ENCODE data around the gene NBPF3.
"Not testable (repeated sequence)": the region's sequence is repeated elsewhere in the genome, so short reads cannot be mapped to it uniquely, and the experiment has no call there.

NBPF3 gene

DNA sequence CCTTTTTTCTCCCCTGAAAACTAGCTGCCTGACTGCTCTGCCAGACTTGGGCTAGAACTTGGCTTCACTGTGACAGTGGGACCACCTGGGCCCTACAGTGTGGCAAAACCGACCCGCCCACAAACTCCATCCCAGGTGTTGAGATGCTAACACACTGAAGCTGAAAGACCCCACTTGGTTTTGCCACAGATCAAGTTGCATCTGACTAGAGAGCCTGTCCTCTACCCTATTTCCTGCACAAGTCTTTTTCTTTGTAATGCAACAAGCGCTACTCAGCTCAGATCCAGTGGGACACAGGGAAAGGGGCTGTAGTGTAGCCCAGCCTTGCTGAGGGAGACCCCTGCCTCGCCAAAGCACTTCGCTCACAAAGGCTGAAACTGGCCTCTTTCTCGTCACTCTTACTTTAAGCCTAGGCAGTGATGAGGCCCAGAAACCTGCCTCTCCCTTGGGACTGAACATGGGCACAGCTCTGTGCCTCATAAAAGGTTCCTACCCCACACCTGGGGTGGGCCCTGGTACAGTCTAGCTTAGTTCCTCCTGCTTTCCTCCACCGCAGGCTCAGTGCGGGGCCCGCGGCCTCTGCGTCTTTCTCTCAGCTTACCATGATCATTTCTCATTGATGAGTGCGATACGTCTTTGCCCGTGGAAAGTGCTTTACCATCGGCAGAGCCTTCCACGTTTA is 79.0 kb downstream of the NBPF3 start:
- DNase-seq (ENCODE audit: low spot score) = no peak

- DNase-seq (ENCODE audit: low spot score) = not testable (repeated sequence)
Measured at GRCh38 chr1:21519486-21520070, 79.6 kb downstream of the NBPF3 start.

GRCh38 chr1:21520899-21521716 is 81.2 kb downstream of the NBPF3 start:
- no peak for DNase-seq (ENCODE audit: low spot score)

GRCh38 chr1:21521717-21522060 is 81.8 kb downstream of the NBPF3 start:
- DNase-seq (ENCODE audit: low spot score) = no peak

DNA sequence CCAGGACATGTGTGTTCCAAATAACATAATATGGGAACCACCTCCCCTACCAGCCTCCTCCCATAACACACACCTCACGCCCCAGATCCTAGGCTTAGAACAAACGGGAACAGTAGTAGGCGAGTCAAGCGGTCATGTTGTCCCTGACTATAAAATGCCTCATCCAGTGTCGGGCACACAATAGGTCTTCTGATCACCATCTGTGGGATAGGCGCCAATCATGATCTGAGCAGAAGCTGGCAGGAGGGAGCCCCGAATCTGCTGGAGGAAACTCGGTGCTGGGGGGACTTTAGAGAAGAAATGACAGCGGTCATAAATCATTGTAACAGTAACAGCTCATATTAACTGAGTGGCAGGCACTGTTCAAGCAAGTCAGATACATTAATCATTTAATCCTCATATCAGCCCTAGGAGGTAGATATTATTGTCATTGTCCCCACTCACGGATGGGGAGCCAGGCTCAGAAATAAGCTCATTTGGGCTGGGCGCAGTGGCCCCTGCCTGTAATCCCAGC is 82.6 kb downstream of the NBPF3 start:
- no peak for DNase-seq (ENCODE audit: low spot score)

- no peak for DNase-seq (ENCODE audit: low spot score)
Measured at GRCh38 chr1:21523297-21523813, 83.4 kb downstream of the NBPF3 start.

- DNase-seq (ENCODE audit: low spot score) = no peak
Measured at GRCh38 chr1:21524220-21524619, 84.3 kb downstream of the NBPF3 start.

- DNase-seq (ENCODE audit: low spot score) = no peak
Measured at GRCh38 chr1:21524686-21525339, 84.9 kb downstream of the NBPF3 start.

DNA sequence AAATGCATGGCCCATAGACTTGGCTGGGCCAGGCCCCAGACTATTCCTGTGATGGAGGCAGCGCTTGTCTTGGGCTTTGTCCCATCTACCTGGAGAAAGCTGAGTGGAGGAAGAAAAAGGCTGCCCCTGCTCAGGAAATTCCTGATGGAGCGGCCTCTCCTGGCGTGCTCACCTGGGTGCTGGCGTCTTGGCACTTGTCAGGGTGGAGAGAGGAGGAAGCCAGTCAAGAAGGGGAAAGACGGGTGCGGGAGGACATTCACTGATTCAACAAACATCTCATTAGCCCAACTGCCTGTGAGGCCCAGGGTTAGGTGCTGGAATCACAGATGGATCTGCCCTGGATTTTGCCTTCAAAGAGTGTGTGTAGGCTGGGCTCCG is 85.4 kb downstream of the NBPF3 start:
- no peak for DNase-seq (ENCODE audit: low spot score)

GRCh38 chr1:21526441-21526840 is 86.5 kb downstream of the NBPF3 start:
- no peak for DNase-seq (ENCODE audit: low spot score)

- DNase-seq (ENCODE audit: low spot score) = no peak
Measured at GRCh38 chr1:21530368-21531016, 90.6 kb downstream of the NBPF3 start.

DNA sequence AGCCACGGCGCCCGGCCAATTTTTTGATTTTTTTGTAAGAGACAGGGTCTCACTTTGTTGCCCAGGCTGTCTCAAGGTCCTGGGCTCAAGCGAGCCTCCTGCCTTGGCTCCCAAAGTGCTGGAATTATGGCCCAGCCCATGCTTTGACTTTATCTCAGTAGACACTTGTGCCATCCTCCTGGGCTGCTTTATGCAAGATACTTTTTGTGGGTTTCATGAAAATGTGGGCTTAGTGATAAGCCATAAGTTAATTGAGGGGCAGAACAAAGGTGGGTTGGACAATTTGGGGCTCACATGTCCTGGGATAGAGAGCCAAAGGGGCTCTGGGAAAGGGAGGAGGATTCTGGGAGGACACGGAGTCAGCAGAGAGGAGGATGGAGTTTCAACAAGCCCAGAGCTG is 91.3 kb downstream of the NBPF3 start:
- no peak for DNase-seq (ENCODE audit: low spot score)

DNA sequence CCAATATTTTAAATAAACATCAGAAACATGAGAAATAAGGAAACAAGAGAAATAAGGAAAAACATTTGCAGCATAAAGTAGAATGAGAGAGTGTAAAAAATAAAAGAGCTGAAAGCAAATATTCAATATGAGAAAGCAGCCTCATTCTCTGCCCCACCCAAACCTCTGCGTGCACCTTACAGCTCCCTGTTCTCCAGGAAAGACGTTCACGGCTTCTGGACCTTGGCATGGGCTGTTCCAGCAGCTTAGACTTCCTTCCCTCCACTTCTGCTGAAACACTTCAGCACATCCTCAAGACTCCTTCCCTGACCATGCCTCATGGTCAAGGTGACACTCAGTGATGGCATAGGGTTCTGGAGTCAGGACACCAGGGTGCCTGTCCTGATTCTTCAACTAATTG is 92.6 kb downstream of the NBPF3 start:
- no peak for DNase-seq (ENCODE audit: low spot score)

DNA sequence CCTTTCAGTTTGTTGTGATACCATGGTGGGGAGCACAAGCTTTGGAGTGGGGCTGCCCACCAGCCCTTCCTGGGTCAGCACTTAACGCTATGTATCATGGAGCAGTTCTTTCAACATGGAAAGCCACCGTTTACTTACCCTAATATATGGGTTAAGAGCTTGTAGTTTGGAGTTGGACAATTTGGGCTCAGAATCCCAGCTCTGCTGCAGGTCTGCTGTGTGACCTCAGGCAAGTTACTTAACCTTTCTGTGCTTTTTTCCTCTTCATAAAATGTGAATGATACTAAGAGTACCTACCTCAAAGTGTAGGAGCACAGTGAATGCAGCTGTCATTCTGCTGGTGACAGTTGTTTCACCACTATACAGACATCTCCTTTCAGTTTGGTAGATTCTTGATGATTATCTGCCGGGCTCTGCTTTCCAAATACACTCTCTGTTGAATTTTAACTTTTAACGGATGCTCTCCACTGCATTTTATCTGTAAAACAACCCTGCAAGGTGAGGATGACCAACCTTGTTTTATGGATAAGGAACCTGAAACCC is 93.1 kb downstream of the NBPF3 start:
- DNase-seq (ENCODE audit: low spot score) = no peak

DNA sequence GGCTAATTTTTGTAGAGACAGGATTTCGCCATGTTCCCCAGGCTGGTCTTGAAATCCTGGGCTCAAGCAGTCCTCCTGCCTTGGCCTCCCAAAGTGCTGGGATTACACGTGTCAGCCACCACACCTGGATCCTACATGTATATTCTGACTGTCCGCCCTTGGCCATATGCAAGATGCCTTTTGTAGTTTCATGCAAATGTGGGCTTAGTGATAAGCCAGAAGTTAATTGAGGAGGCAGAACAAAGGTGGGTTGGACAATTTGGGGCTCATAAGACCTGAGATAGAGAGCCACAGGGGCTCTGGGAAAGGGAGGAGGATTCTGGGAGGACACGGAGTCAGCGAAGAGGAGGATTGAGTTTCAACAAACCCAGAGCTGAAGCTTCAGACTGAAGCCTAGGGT is 94.2 kb downstream of the NBPF3 start:
- DNase-seq (ENCODE audit: low spot score) = no peak
